NOMO-1 treated with dmso at 0.1 percent for 144 hours (cell line): ENCODE measurements around the gene LRMDA.

ENCODE experiments used
- DNase-seq: peaks from one replicate; lab custom pipeline; 2025; ENCODE audit not compliant: unreplicated experiment; lab: John Stamatoyannopoulos, UW

The LRMDA gene

GRCh38 chr10:76395251-76395650 is 963.8 kb downstream of the LRMDA start:
- no peak for DNase-seq

GRCh38 chr10:76396134-76396533 is 964.7 kb downstream of the LRMDA start:
- no peak for DNase-seq

GRCh38 chr10:76397181-76398042 is 966.0 kb downstream of the LRMDA start:
- DNase-seq: no peak

- DNase-seq: no peak
Measured at GRCh38 chr10:76398043-76398710, 966.8 kb downstream of the LRMDA start.

DNA sequence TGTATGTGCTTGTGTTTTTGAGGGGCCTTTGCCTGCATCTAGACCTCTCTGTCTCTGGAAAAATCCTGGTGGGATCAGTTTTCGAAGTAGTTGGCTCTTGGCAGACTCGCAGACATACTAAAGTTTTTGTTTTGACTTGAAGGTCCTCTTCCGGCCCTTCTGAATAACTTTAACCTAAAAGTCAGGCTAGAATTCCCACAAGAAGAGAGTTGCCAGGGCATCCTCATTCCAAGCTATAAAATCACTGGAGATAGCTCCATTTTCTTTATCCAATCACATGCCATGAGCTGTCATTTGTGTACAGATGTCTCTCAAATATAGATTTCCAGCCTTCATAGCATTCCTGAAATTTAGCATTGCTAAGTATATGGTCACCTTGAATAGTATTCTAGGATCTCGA is 967.8 kb downstream of the LRMDA start:
- DNase-seq: no peak

DNA sequence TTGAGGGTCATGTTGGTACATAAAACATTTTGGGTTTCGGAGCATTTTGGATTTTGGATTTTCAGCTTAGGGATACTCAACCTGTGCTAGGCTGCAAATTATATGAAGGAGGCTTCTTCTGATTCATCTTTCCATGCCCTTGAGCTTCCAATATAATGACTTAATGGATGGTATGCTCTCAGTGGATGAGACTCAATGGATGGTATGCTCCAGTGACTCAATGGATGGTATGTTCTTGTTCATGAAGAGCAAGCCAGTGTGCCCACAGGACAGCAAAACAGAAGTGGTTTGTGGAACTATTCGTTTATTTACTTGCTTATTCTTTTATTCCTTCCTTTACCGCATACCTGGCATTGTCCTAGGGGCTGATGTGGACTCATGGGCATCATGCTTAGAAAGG is 969.6 kb downstream of the LRMDA start:
- no peak for DNase-seq

DNA sequence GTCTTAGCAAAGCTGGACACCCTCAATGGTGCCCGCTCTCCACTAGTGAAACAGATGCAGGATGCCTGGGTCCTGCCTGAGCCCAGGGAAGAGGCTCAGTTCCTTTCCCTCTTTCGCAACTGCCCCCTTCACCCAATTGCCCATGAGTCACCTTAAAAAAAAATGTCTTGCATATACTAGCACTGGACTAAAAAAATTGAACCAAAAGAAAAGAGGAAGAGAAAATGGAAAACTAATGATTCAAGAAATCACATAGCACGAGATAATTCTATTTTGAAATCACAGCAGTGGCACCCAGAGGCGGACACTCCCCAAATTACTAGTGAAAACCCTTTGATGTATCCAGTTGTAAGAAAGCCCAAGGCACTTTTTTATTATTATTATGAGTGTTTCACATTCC is 972.5 kb downstream of the LRMDA start:
- peak; percentile 86 for DNase-seq

DNA sequence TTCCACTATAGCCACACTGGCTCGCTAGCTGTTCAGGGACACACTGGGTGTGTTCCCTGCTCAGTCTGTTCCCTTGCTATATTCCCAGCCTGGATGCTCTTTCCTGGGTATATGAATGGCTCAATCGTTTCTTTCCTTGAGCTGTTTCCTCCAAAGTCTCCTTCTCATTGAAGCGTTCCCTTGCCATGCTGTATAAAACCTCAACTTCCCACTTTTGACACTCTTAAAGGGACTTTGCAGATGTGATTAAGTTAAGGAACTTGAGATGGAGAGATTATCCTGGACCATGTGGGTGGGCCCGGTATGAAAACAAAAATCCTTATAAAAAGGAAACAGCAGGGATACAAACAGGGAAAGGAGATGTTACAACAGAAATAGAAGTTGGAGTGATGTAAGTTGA is 973.1 kb downstream of the LRMDA start:
- DNase-seq: no peak

DNA sequence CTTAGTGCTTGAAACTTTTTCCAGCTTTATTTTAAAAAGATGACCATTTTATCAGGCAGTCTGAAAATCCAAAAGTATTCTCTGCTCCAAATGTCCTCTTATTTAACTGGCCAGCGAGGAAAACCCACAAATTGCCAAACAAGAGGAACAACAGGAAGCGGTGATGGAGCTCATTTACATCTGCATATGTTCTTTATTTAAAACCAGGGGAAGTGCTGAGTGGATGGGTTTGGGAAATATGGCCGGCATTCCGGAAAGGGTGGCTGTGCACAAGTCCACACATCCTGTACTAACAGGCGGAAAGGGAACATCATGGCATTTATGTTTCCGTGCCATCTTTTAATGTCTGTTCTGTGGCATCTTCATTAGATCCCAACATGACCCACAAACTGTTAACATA is 974.5 kb downstream of the LRMDA start:
- no peak for DNase-seq

DNA sequence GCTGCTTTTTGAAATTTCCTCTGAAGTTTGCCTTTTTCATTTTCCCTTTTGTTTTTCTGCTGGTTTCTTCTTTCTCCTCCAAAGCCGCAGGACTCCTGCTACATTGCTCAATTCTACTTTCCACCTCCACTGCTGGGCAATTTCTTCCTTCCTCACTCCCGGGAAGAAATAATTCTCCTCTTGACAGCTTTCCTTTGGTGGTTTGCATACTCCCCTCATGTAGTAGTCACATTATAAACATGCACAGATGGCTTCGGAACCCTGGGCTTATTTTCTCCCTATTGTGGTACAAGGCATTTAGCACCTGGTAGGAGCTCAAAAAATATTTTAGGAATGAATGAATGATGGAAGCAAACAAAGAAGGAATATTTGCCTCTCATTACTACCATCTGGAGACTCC is 977.2 kb downstream of the LRMDA start:
- DNase-seq: no peak

DNA sequence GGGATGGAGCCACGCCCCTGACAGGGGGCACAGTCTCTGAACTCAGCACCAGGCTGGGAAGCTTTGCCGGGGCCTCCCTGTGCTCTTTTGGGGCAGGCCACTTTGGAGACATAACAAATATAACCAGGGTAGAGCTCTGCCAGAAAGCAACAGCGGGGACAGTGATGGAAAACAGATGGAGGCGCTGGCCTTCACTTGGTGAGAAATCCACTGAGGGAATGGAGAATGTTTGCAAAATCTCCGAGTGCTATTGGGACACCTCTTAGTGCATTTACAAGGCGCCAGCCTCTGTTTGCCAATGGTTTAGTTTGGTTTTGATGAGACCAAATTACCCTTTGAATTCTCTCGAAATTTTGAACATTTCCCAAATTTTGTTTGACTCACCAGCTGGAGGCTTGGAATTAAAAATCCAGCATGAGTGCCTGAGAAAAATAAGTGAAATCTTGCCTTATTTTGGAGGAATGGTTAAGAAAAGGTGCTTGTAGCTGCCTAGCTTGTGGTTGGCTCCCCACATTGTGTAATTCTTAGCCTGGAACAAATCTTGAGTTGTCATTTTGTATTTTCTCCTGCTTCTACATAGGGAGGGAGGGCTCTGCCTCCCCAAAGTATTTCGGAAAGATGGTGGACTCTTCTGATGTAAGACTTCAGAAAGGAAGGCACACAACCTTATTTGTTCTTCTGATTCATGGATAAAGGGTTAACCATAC is 980.5 kb downstream of the LRMDA start:
- no peak for DNase-seq

GRCh38 chr10:76415554-76415953 is 984.1 kb downstream of the LRMDA start:
- DNase-seq: no peak

DNA sequence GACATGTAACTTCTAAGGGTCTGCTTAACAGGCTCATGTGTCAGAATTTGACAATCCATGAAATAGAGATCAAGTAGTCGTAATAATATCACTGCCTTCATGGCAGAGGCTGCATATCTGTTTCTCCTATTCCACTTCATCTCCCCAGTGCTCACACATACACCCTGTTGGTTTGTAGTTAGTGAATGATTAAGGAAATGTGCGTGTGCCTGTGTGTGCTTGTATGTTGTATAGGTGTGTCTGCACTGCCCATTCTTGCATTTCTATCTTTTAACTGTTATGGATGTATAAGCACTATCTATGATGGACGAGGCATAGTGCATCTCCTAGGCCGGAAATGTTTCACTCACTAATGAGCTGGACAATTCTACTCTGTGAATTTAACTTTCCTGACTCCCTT is 985.2 kb downstream of the LRMDA start:
- DNase-seq: no peak

GRCh38 chr10:76420725-76421124 is 989.3 kb downstream of the LRMDA start:
- no peak for DNase-seq

GRCh38 chr10:76422769-76423168 is 991.3 kb downstream of the LRMDA start:
- DNase-seq: no peak

DNA sequence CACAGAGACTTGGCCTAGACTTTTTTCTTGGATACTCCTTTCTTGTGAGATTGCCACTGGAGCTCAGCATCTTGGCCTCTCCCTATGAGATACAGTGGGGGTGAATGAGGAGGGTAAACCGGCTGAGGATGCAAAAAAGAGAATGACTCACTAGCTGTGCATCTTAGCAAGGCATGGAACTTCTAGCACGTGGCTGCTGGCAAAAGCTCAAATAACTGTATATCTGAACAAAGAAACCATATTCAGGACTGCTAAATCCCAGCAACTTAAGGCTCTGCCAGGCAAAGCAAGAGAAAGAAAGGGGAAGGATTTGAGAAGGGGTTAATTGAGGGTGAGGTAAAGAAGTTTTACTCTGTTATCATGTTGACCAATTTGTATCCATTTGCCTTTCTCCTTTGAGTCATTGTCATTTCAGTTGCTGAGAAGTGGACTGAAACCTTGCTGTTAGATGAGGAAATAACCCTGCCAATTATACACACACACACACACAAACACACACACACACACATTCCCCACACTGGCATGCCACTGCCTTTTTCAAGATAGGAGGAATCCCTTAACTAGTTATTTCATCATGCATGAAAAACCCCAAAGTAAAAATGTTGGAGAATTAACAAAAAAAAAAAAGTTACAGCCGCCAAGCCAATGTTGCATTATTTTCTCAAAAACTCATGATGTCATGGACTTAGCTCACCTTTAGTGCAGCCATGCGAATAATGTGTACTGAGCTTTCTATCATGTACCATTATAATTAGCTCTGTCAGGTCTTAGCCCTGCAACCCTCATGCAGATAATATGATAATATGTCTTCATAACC is 997.3 kb downstream of the LRMDA start:
- peak; percentile 13 for DNase-seq

- no peak for DNase-seq
Measured at GRCh38 chr10:76429368-76430060, 998.1 kb downstream of the LRMDA start.

GRCh38 chr10:76430061-76430645 is 998.7 kb downstream of the LRMDA start:
- no peak for DNase-seq

DNA sequence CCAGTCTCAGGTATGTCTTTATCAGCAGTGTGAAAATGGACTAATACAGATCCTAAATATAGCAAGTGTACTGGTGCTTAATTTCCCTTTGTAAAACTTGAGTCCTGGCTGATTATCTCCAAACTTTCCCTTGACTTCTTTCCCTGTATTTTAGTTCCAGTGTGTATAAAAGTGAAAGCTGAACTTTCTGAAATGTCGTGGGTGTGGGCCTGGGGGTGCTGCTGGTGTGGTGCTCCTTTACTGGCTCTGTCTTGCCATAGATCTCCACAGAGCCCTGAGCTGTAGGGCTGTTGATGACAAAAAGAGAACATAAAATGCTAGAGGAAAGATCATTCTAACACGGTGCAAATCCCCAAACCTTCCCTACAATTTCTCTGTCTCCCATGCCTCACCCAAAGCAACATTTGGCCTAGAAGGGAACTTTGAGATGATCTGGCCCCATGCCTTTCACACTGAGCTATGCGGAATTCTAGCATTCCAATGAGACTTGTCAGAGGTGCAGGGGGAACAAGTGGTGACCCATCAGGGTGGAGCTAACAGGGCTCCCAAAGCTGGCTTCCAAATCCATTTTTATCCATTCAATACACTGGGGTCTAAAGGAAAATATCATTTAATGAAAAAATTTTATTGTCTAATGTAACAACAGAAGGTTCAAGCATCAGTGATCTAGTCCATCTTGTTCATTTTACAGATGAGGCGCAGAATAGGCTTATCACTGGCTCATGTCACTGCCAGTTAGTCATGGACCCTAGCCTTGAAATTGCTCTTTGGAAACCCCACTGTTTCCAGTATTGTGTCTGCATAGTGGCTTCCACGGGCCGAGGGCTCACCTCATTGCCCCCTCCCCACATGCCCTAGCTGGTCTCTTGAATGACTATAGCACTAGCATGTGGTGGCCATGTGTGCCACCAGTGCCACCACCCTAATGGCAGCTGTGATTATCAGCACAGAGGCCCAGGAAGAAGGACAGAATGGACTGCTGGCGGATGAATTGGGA is 1000.9 kb downstream of the LRMDA start:
- no peak for DNase-seq
